Upper lobe of left lung (tissue), 6 donors: ENCODE results near the gene STK38. TPM values are rescaled to one million over a fixed set of nuclear protein-coding genes. Genes with fewer than 3 reads are reported as not detected.
"Not testable (repeated sequence)": the region's sequence is repeated elsewhere in the genome, so short reads cannot be mapped to it uniquely, and the experiment has no call there.

Experiments
- ATAC-seq, 2 donors: fragments of 200-7000 bp; cut with Tn5 transposase; one replicate each; pipeline ENCODE4 v1.9.1; 2022; ENCODE audit warnings: mild to moderate bottlenecking in 2 of 2, moderate library complexity in 2 of 2; ENCODE audit not compliant: low FRiP score in 2 of 2
- DNase-seq, 2 donors: peaks; one replicate each; pipeline ENCODE4 v3.0.0-alpha.2; 2019 to 2020
- H3K27ac ChIP-seq, 4 donors: fragments of 200-600 bp; sonication (generic); one replicate each; pipeline ENCODE4 v1.5.1; 2016 to 2019
- H3K27me3 ChIP-seq, 4 donors: fragments of 200-600 bp; sonication (generic); one replicate each; pipeline ENCODE4 v1.5.1; 2017 to 2019
- H3K36me3 ChIP-seq, 4 donors: fragments of 200-600 bp; sonication (generic); one replicate each; pipeline ENCODE4 v1.5.1; 2016 to 2019
- H3K4me1 ChIP-seq, 4 donors: fragments of 200-600 bp; sonication (generic); one replicate each; pipeline ENCODE4 v1.5.1; 2018 to 2019
- H3K4me3 ChIP-seq, 4 donors: fragments of 200-600 bp; sonication (generic); one replicate each; pipeline ENCODE4 v1.5.1; 2017 to 2019; ENCODE audit warnings: mild to moderate bottlenecking in 2 of 4, moderate library complexity in 1 of 4
- H3K9me3 ChIP-seq, 4 donors: fragments of 200-600 bp; sonication (generic); one replicate each; pipeline ENCODE4 v1.5.1; 2018 to 2019
- CTCF ChIP-seq, 6 experiments: fragments of 450-650 bp in 4 of 6; fragments of 200-600 bp in 2 of 6; sonication (generic) in 2 of 6; IDR thresholded peaks; one replicate each; pipeline ENCODE4 v1.5.1; 2016 to 2019; ENCODE audit warnings: antibody characterized with exemption in 6 of 6
- EP300 ChIP-seq, 4 donors: sonication (generic); formaldehyde crosslinking; IDR thresholded peaks; one replicate each; pipeline ENCODE4 v1.5.1; 2017; ENCODE audit warnings: antibody characterized with exemption in 4 of 4, control low read depth in 2 of 4
- POLR2A ChIP-seq, 4 donors: fragments of 450-650 bp; IDR thresholded peaks; one replicate each; pipeline ENCODE4 v1.5.1; 2016 to 2017; ENCODE audit warnings: antibody characterized with exemption in 4 of 4, mild to moderate bottlenecking in 2 of 4
- POLR2AphosphoS5 ChIP-seq, 2 donors: sonication (generic); formaldehyde crosslinking; IDR thresholded peaks; one replicate each; pipeline ENCODE4 v1.5.1; 2017; ENCODE audit warnings: antibody characterized with exemption in 2 of 2
- WGBS, 2 donors: methylation state at CpG; one replicate each; pipeline ENCODE4 v1.1.5; 2017 to 2018; 5-methylcytosine and 5-hydroxymethylcytosine counted together
- total RNA-seq, 6 donors: library from RNA; depleted of rRNA in 4 of 6; stranded (reverse); fragments of >200 nt in 4 of 6; gene quantifications; one replicate each; pipeline versions ENCODE4 v1.1.0 to v1.2.1, GENCODE V29; 2016 to 2021
- donor health status: DM: no; HTN: no; CAD: no; lungs with moderate emphysema.
- donor health status: DM: no; HTN: yes; CAD: no; lungs with severe emphysema.

STK38 gene
- total RNA-seq, 6 donors from 2014 or later: 15.1 to 47.1 (median 30.4) TPM

GRCh38 chr6:36593569-36594028 is 46.3 kb upstream of the STK38 start:
- WGBS, 2 donors: 3 to 4% methylated on average over 9 to 15 of the region's 15 CpGs
- H3K27me3 ChIP-seq: no peaks in the 10 kb centered on the region
- DNase-seq: peak in 1 of 2 donors; percentile 70

GRCh38 chr6:36592221-36592655 is 45.0 kb upstream of the STK38 start:
- 80 to 82% methylated on average over 12 of the region's 12 CpGs for WGBS, 2 donors
- Histone ChIP-seq H3K4me3 (no peak overlapping the region), H3K9me3 (no peaks in the 10 kb centered on the region), H3K36me3 (peaks cover 3 to 11% (median 6%) of the 10 kb centered on the region in 4 donors), H3K27me3 (no peaks in the 10 kb centered on the region), H3K27ac (no peak overlapping the region), H3K4me1 (peaks cover 6 to 21% (median 14%) of the 10 kb centered on the region in 4 donors)
- ATAC-seq (no peak), DNase-seq (no peak)
- TF ChIP-seq POLR2AphosphoS5 (IDR thresholded peaks at IDR 0.05) (no peak), EP300 (IDR thresholded peaks at IDR 0.05) (no peak), CTCF (IDR thresholded peaks at IDR 0.05) (no peak), POLR2A (IDR thresholded peaks at IDR 0.05) (no peak)

More at GRCh38 chr6:36593569-36594028, 46.3 kb upstream of the STK38 start:
- Histone ChIP-seq H3K4me1 (peaks cover 19 to 35% (median 28%) of the 10 kb centered on the region in 4 donors), H3K27ac (peak overlapping the region; percentile 97 to 99 (median 99)), H3K36me3 (peaks cover 17 to 25% (median 18%) of the 10 kb centered on the region in 4 donors), H3K4me3 (peak overlapping the region; percentile 8 to 80 (median 68)), H3K9me3 (no peaks in the 10 kb centered on the region)
- no peak for TF ChIP-seq EP300 (IDR thresholded peaks at IDR 0.05)
- TF ChIP-seq CTCF (IDR thresholded peaks at IDR 0.05): no peak
- peak in 1 of 2 donors; percentile 22 for TF ChIP-seq POLR2AphosphoS5 (IDR thresholded peaks at IDR 0.05)
- TF ChIP-seq POLR2A (IDR thresholded peaks at IDR 0.05): no peak
- ATAC-seq: peak; percentile 37 to 56

GRCh38 chr6:36590237-36590636 is 43.0 kb upstream of the STK38 start:
- no peaks in the 10 kb centered on the region for H3K9me3 ChIP-seq
- H3K27ac ChIP-seq: no peak overlapping the region
- no peaks in the 10 kb centered on the region for H3K36me3 ChIP-seq
- H3K4me1 ChIP-seq: peaks cover 0 to 13% (median 7%) of the 10 kb centered on the region in 4 donors
- TF ChIP-seq POLR2AphosphoS5 (IDR thresholded peaks at IDR 0.05) (no peak), CTCF (IDR thresholded peaks at IDR 0.05) (no peak), EP300 (IDR thresholded peaks at IDR 0.05) (no peak), POLR2A (IDR thresholded peaks at IDR 0.05) (no peak)
- DNase-seq (peak in 1 of 2 donors; percentile 19), ATAC-seq (no peak)
- no peak overlapping the region for H3K4me3 ChIP-seq
- 76 to 93% methylated on average over 1 of the region's 1 CpG for WGBS, 2 donors
- no peaks in the 10 kb centered on the region for H3K27me3 ChIP-seq

- peaks cover 0 to 13% (median 7%) of the 10 kb centered on the region in 4 donors for H3K4me1 ChIP-seq
- not testable (repeated sequence) for H3K27me3 ChIP-seq, H3K27ac ChIP-seq, H3K4me3 ChIP-seq, H3K36me3 ChIP-seq, H3K9me3 ChIP-seq, ATAC-seq
- 92 to 97% methylated on average over 9 of the region's 9 CpGs for WGBS, 2 donors
- peak in 1 of 2 donors; percentile 12 for DNase-seq
These were observed 41.7 kb upstream of the STK38 start for GRCh38 chr6:36589025-36589400.

- H3K9me3 ChIP-seq: no peaks in the 10 kb centered on the region
- no peaks in the 10 kb centered on the region for H3K36me3 ChIP-seq
- no peaks in the 10 kb centered on the region for H3K27me3 ChIP-seq
- H3K27ac ChIP-seq: no peak overlapping the region
- no peaks in the 10 kb centered on the region for H3K4me1 ChIP-seq
- 91 to 100% methylated on average over 1 of the region's 1 CpG for WGBS, 2 donors
- no peak for TF ChIP-seq EP300 (IDR thresholded peaks at IDR 0.05)
- TF ChIP-seq POLR2A (IDR thresholded peaks at IDR 0.05): no peak
- TF ChIP-seq CTCF (IDR thresholded peaks at IDR 0.05): no peak
- no peak for TF ChIP-seq POLR2AphosphoS5 (IDR thresholded peaks at IDR 0.05)
- no peak for ATAC-seq
- DNase-seq: no peak
- H3K4me3 ChIP-seq: no peak overlapping the region
These were observed 39.3 kb upstream of the STK38 start for GRCh38 chr6:36586606-36587005.
